Neural cell (in vitro differentiated cells): Measurements from ENCODE around the gene RNF215. TPM values are rescaled to one million over a fixed set of nuclear protein-coding genes. Genes with fewer than 3 reads are reported as not detected.

Experiments
- H2AFZ ChIP-seq: fragments of 200-600, 300-800 bp; sonication (generic), shearing (Covaris generic); 2 replicates; pipeline ENCODE4 v1.6.0; 2014; ENCODE audit warnings: low read depth, mild to moderate bottlenecking, antibody characterized with exemption, low read length, moderate library complexity
- H3F3A ChIP-seq: fragments of 200-600 bp; shearing (Covaris generic); 2 replicates; pipeline ENCODE4 v1.6.1; 2016; ENCODE audit warnings: mild to moderate bottlenecking, moderate library complexity, mixed read lengths, antibody characterized with exemption, low read length; ENCODE audit not compliant: insufficient read depth, poor library complexity, severe bottlenecking
- H3K27ac ChIP-seq: fragments of 200-600, 300-800 bp; sonication (generic), shearing (Covaris generic); 2 replicates; pipeline ENCODE4 v1.5.1; 2014; ENCODE audit warnings: mild to moderate bottlenecking, low read length, moderate library complexity
- H3K27me3 ChIP-seq: fragments of 300-800, 200-600 bp; sonication (generic), shearing (Covaris generic); 2 replicates; pipeline ENCODE4 v1.6.0; 2014; ENCODE audit warnings: mild to moderate bottlenecking, low read depth, low read length, moderate library complexity; ENCODE audit not compliant: insufficient read depth
- H3K36me3 ChIP-seq: fragments of 300-800, 200-600 bp; sonication (generic), shearing (Covaris generic); 2 replicates; pipeline ENCODE4 v1.5.1; 2014; ENCODE audit warnings: mild to moderate bottlenecking, antibody characterized with exemption, low read length, moderate library complexity; ENCODE audit not compliant: insufficient read depth
- H3K4me2 ChIP-seq: fragments of 300-800, 200-600 bp; sonication (generic), shearing (Covaris generic); 2 replicates; pipeline ENCODE4 v1.6.0; 2014; ENCODE audit warnings: mild to moderate bottlenecking, low read length
- H3K4me3 ChIP-seq: fragments of 300-800, 200-600 bp; sonication (generic), shearing (Covaris generic); 2 replicates; pipeline ENCODE4 v1.5.1; 2014; ENCODE audit warnings: mild to moderate bottlenecking, low read length, moderate library complexity
- H3K79me2 ChIP-seq: fragments of 200-600 bp; shearing (Covaris generic); replicated peaks from 2 replicates; pipeline ENCODE4 v1.6.0; 2014; ENCODE audit warnings: mild to moderate bottlenecking, low read length, moderate library complexity; ENCODE audit not compliant: insufficient read depth
- H3K9ac ChIP-seq: fragments of 300-800, 200-600 bp; sonication (generic), shearing (Covaris generic); 2 replicates; pipeline ENCODE4 v1.6.1; 2016; ENCODE audit warnings: mild to moderate bottlenecking, low read length, mixed read lengths
- H3K9me2 ChIP-seq: fragments of 200-600 bp; shearing (Covaris generic); 2 replicates; pipeline ENCODE4 v1.6.1; 2016; ENCODE audit warnings: mild to moderate bottlenecking, low read length, mixed read lengths; ENCODE audit not compliant: insufficient read depth
- H3K9me3 ChIP-seq: fragments of 200-600, 300-800 bp; sonication (generic), shearing (Covaris generic); 2 replicates; pipeline ENCODE4 v1.6.1; 2016; ENCODE audit warnings: mild to moderate bottlenecking, mixed run types, low read length, moderate library complexity, mixed read lengths
- H4K20me1 ChIP-seq: fragments of 200-600 bp; shearing (Covaris generic); 2 replicates; pipeline ENCODE4 v1.6.1; 2016; ENCODE audit warnings: mild to moderate bottlenecking, mixed run types; ENCODE audit not compliant: insufficient read depth
- CTCF ChIP-seq: fragments of 450-650 bp; IDR thresholded peaks from 2 replicates; pipeline ENCODE4 v1.5.1; 2014; ENCODE audit warnings: antibody characterized with exemption, mild to moderate bottlenecking, moderate library complexity; ENCODE audit not compliant: poor library complexity, severe bottlenecking
- EP300 ChIP-seq: fragments of 450-650 bp; conservative IDR thresholded peaks from 2 replicates; pipeline ENCODE4 v1.6.1; 2014; ENCODE audit warnings: antibody characterized with exemption, mild to moderate bottlenecking, moderate library complexity; ENCODE audit not compliant: poor library complexity, severe bottlenecking
- EZH2 ChIP-seq: fragments of 200-600, 300-800 bp; shearing (Covaris generic), sonication (generic); IDR thresholded peaks from 2 replicates; pipeline ENCODE4 v1.6.1; 2014; ENCODE audit warnings: antibody characterized with exemption, low read length, borderline replicate concordance, mild to moderate bottlenecking; ENCODE audit not compliant: insufficient read depth, poor library complexity, severe bottlenecking
- MXI1 ChIP-seq: fragments of 450-650 bp; conservative IDR thresholded peaks from 2 replicates; pipeline ENCODE4 v1.6.1; 2014; ENCODE audit warnings: antibody characterized with exemption, mild to moderate bottlenecking; ENCODE audit not compliant: poor library complexity, severe bottlenecking
- POLR2AphosphoS5 ChIP-seq: IDR thresholded peaks from 2 replicates; pipeline ENCODE4 v1.6.1; 2012
- RAD21 ChIP-seq: fragments of 450-650 bp; conservative IDR thresholded peaks from 2 replicates; pipeline ENCODE4 v1.6.1; 2014; ENCODE audit warnings: antibody characterized with exemption, mild to moderate bottlenecking, moderate library complexity
- SMC3 ChIP-seq: fragments of 450-650 bp; conservative IDR thresholded peaks from 2 replicates; pipeline ENCODE4 v1.6.1; 2014; ENCODE audit warnings: antibody characterized with exemption, mild to moderate bottlenecking, moderate library complexity; ENCODE audit not compliant: poor library complexity
- TAF1 ChIP-seq: IDR thresholded peaks from 2 replicates; pipeline ENCODE4 v1.6.1; 2012; ENCODE audit warnings: low read depth
- polyA plus RNA-seq: library from polyadenylated mRNA; depleted of rRNA; stranded (reverse); fragments of >200 nt; gene quantifications from 2 replicates; pipeline ENCODE4 v1.2.3, GENCODE V29; 2014
- TF ChIP-seq, protein P1 (sequence below): IDR thresholded peaks from 2 replicates; pipeline ENCODE4 v1.6.1; 2012; ENCODE audit warnings: borderline replicate concordance

RNF215 gene
- polyA plus RNA-seq, 1 donor from 2014 or later = 28.3 TPM

DNA sequence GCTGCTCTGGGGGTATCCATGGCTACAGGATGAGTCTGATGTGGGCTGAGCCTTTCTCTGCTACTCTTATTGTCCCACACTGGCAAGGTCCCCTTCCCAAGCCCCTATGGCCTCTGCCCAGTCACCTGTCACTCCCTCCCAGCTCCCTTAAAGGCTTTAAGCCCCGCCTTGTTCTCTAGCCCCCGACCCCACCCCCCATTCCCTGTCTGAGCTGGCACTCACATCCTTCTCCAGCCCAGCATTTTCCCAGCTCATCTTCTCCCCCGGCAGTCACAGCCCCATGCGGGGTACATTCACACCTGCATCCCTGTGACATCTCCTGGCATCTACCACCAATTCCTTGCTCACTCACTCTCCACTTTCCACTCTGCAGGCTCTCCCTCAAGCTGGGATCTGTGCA, 42.7 kb upstream of the RNF215 start:
- Histone ChIP-seq H3K27ac (no peak overlapping the region), H3K27me3 (no peaks in the 10 kb centered on the region), H3F3A (no peaks in the 10 kb centered on the region), H3K9ac (no peak overlapping the region), H3K4me2 (no peak overlapping the region), H3K4me3 (no peak overlapping the region), H4K20me1 (no peaks in the 10 kb centered on the region), H3K79me2 (no peaks in the 10 kb centered on the region), H3K9me2 (no peaks in the 10 kb centered on the region), H3K9me3 (no peaks in the 10 kb centered on the region), H2AFZ (no peak overlapping the region), H3K36me3 (no peaks in the 10 kb centered on the region)
- no peak for TF ChIP-seq EZH2
- no peak for TF ChIP-seq SMC3
- no peak for TF ChIP-seq MXI1
- no peak for TF ChIP-seq RAD21
- TF ChIP-seq, protein P1, sequence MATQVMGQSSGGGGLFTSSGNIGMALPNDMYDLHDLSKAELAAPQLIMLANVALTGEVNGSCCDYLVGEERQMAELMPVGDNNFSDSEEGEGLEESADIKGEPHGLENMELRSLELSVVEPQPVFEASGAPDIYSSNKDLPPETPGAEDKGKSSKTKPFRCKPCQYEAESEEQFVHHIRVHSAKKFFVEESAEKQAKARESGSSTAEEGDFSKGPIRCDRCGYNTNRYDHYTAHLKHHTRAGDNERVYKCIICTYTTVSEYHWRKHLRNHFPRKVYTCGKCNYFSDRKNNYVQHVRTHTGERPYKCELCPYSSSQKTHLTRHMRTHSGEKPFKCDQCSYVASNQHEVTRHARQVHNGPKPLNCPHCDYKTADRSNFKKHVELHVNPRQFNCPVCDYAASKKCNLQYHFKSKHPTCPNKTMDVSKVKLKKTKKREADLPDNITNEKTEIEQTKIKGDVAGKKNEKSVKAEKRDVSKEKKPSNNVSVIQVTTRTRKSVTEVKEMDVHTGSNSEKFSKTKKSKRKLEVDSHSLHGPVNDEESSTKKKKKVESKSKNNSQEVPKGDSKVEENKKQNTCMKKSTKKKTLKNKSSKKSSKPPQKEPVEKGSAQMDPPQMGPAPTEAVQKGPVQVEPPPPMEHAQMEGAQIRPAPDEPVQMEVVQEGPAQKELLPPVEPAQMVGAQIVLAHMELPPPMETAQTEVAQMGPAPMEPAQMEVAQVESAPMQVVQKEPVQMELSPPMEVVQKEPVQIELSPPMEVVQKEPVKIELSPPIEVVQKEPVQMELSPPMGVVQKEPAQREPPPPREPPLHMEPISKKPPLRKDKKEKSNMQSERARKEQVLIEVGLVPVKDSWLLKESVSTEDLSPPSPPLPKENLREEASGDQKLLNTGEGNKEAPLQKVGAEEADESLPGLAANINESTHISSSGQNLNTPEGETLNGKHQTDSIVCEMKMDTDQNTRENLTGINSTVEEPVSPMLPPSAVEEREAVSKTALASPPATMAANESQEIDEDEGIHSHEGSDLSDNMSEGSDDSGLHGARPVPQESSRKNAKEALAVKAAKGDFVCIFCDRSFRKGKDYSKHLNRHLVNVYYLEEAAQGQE = no peak
- no peak for TF ChIP-seq POLR2AphosphoS5
- TF ChIP-seq CTCF = no peak
- no peak for TF ChIP-seq EP300
- no peak for TF ChIP-seq TAF1

DNA sequence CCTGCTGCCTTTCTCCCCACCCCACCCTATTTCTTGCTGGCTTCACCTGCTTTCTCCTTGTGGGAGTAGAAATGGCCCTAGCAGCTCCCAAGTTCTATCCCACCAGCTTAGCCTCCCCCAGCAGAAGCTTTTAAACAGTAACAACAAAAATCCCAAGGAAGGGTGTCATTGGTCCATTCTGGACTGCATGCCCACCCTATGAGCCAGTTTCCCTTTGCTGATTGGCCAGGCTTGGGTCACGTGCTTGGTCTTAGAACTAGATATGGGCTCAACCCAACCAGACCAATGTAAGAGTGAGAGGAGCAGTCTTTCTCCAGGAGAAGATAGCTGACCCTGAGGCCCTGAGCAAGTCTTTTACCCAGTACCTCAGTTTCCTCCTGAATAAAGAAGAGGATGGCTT, 40.7 kb upstream of the RNF215 start:
- Histone ChIP-seq H3K4me2 (no peak overlapping the region), H3K9me3 (no peaks in the 10 kb centered on the region), H3K9me2 (no peaks in the 10 kb centered on the region), H4K20me1 (no peaks in the 10 kb centered on the region), H3K79me2 (no peaks in the 10 kb centered on the region), H3K27me3 (no peaks in the 10 kb centered on the region), H3K36me3 (no peaks in the 10 kb centered on the region), H3K27ac (no peak overlapping the region), H3K9ac (no peak overlapping the region), H3F3A (no peaks in the 10 kb centered on the region), H3K4me3 (no peak overlapping the region), H2AFZ (no peak overlapping the region)
- TF ChIP-seq EZH2 (no peak), RAD21 (no peak), CTCF (no peak), EP300 (no peak), POLR2AphosphoS5 (no peak), TAF1 (no peak), SMC3 (no peak), MXI1 (no peak)
- TF ChIP-seq, protein P1 = no peak
